ENCODE results near the gene SHB. TPM values are rescaled to one million over a fixed set of nuclear protein-coding genes. Genes with fewer than 3 reads are reported as not detected.

The SHB gene
- polyA plus RNA-seq, 2 of the 4 experiments (the other 2 are of a cell fraction): 15.4 to 22.0 TPM

GRCh38 chr9:38085308-38085707 is 16.3 kb upstream of the SHB start:
- TF ChIP-seq ELK1 (IDR thresholded peaks at IDR 0.05; ENCODE audit: low read depth, low read length) (no peak), ZC3H11A (IDR thresholded peaks at IDR 0.05) (no peak), PHF8 (IDR thresholded peaks at IDR 0.05; ENCODE audit: borderline replicate concordance, low read depth) (no peak), HOXB13 (CRISPR knock-in tag; IDR thresholded peaks at IDR 0.05; ENCODE audit: low read depth) (no peak), FOSB (CRISPR knock-in tag; IDR thresholded peaks at IDR 0.05) (no peak), EP300 (IDR thresholded peaks at IDR 0.05) (no peak), HEYL (CRISPR knock-in tag; IDR thresholded peaks at IDR 0.05) (no peak), ZFP36 (IDR thresholded peaks at IDR 0.05; ENCODE audit: borderline replicate concordance, partially characterized antibody) (no peak), TP53 (CRISPR knock-in tag; IDR thresholded peaks at IDR 0.05) (no peak), MAX (IDR thresholded peaks at IDR 0.05) (no peak), PBX3 (IDR thresholded peaks at IDR 0.05) (no peak), CBX8 (IDR thresholded peaks at IDR 0.05) (no peak), TFCP2L1 (CRISPR knock-in tag; IDR thresholded peaks at IDR 0.05) (no peak), RNF2 (IDR thresholded peaks at IDR 0.05; ENCODE audit: borderline replicate concordance, low read depth) (no peak), KDM1A (IDR thresholded peaks at IDR 0.05; ENCODE audit: low read depth) (no peak)
- TF ChIP-seq, protein P1, sequence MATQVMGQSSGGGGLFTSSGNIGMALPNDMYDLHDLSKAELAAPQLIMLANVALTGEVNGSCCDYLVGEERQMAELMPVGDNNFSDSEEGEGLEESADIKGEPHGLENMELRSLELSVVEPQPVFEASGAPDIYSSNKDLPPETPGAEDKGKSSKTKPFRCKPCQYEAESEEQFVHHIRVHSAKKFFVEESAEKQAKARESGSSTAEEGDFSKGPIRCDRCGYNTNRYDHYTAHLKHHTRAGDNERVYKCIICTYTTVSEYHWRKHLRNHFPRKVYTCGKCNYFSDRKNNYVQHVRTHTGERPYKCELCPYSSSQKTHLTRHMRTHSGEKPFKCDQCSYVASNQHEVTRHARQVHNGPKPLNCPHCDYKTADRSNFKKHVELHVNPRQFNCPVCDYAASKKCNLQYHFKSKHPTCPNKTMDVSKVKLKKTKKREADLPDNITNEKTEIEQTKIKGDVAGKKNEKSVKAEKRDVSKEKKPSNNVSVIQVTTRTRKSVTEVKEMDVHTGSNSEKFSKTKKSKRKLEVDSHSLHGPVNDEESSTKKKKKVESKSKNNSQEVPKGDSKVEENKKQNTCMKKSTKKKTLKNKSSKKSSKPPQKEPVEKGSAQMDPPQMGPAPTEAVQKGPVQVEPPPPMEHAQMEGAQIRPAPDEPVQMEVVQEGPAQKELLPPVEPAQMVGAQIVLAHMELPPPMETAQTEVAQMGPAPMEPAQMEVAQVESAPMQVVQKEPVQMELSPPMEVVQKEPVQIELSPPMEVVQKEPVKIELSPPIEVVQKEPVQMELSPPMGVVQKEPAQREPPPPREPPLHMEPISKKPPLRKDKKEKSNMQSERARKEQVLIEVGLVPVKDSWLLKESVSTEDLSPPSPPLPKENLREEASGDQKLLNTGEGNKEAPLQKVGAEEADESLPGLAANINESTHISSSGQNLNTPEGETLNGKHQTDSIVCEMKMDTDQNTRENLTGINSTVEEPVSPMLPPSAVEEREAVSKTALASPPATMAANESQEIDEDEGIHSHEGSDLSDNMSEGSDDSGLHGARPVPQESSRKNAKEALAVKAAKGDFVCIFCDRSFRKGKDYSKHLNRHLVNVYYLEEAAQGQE (IDR thresholded peaks at IDR 0.05): no peak
- Histone ChIP-seq H3K4me3 (no peak overlapping the region), H3K27ac (no peak overlapping the region), H3K4me2 (no peak overlapping the region), H3K9me3 (no peaks in the 10 kb centered on the region), H3K4me1 (no peaks in the 10 kb centered on the region)
- WGBS (ENCODE audit: missing lambda C conversion rate): 70% methylated on average over 5 of the region's 5 CpGs
- ChIA-PET POLR2A (no interaction called here), CTCF (interaction anchor here (5.4 kb wide), 1 partner anchor 170 kb away, joined by 50 read pairs; no protein-coding TSS in a partner anchor)
- ATAC-seq: no peak
- no peak for FAIRE-seq
- no peak for DNase-seq (ENCODE audit: low read depth in 1 of 2, low spot score in 1 of 2)

GRCh38 chr9:38084556-38084880 is 15.5 kb upstream of the SHB start:
- ATAC-seq (no peak), FAIRE-seq (no peak)
- POLR2A ChIA-PET: no interaction called here
- TF ChIP-seq ATOH8 (CRISPR knock-in tag; IDR thresholded peaks at IDR 0.05; ENCODE audit: low read depth) (no peak), POLR2AphosphoS2 (conservative IDR thresholded peaks at IDR 0.05; ENCODE audit: low read length) (no peak), ELK1 (IDR thresholded peaks at IDR 0.05; ENCODE audit: low read depth, low read length) (no peak), PBX3 (IDR thresholded peaks at IDR 0.05) (no peak), ZSCAN20 (CRISPR knock-in tag; IDR thresholded peaks at IDR 0.05) (no peak), FOXS1 (CRISPR knock-in tag; IDR thresholded peaks at IDR 0.05) (no peak)
- TF ChIP-seq, protein P2, sequence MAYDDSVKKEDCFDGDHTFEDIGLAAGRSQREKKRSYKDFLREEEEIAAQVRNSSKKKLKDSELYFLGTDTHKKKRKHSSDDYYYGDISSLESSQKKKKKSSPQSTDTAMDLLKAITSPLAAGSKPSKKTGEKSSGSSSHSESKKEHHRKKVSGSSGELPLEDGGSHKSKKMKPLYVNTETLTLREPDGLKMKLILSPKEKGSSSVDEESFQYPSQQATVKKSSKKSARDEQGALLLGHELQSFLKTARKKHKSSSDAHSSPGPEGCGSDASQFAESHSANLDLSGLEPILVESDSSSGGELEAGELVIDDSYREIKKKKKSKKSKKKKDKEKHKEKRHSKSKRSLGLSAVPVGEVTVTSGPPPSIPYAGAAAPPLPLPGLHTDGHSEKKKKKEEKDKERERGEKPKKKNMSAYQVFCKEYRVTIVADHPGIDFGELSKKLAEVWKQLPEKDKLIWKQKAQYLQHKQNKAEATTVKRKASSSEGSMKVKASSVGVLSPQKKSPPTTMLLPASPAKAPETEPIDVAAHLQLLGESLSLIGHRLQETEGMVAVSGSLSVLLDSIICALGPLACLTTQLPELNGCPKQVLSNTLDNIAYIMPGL (CRISPR knock-in tag; IDR thresholded peaks at IDR 0.05; ENCODE audit: borderline replicate concordance): no peak
- TF ChIP-seq, protein P1 (IDR thresholded peaks at IDR 0.05): no peak

More at GRCh38 chr9:38084556-38084880, 15.5 kb upstream of the SHB start:
- Histone ChIP-seq H3K9me3 (no peaks in the 10 kb centered on the region), H3K4me1 (no peaks in the 10 kb centered on the region), H3K4me3 (no peak overlapping the region), H3K27ac (no peak overlapping the region), H3K4me2 (no peak overlapping the region)
- 90% methylated on average over 5 of the region's 5 CpGs for WGBS (ENCODE audit: missing lambda C conversion rate)
- CTCF ChIA-PET: interaction anchor here (5.4 kb wide), 1 partner anchor 170 kb away, joined by 50 read pairs; no protein-coding TSS in a partner anchor
- no peak for DNase-seq (ENCODE audit: low read depth in 1 of 2, low spot score in 1 of 2)

All from A549 (cell line).